ENCODE measurements around the gene KMT5B.

The KMT5B gene

DNA sequence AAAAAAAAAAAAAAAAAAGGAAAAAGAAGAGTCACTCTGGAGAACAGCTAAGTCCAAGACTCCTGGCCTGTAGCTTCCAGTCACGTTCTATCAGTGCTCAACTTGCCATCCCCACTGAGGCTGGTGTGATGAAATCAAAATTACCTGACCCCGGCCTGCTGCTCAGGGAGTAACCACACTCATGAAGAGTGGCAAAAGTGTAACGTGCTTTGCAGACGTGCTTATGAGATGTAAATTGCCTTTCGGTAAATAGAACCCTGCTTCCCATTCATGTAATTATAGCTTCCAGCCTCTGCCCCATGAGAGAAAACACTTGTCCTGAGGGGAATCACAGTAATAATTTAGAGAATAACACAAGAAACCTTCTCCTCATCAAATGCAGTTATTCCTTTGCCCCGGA, 63.7 kb downstream of the KMT5B start:
- H3K4me3 ChIP-seq = no peak overlapping the region
- H3K27ac ChIP-seq = no peak overlapping the region

DNA sequence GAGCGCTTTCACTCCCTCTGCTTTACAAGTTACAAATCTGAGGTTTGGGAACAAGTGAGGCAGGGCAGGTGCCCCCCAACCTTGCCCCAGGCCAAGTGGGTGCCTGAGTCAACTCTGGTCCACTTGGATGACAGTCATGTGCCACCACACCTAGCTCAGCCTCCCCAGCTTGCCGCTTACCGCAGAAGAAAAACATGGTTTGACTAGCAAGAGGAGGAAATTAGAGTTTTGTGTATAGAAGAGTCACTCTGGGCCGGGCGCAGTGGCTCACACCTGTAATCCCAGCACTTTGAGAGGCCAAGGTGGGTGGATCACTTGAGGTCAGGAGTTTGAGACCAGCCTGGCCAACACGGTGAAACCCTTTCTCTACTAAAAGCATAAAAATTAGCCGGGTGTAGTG, 64.2 kb downstream of the KMT5B start:
- Histone ChIP-seq H3K4me3 (no peak overlapping the region), H3K27ac (no peak overlapping the region)

DNA sequence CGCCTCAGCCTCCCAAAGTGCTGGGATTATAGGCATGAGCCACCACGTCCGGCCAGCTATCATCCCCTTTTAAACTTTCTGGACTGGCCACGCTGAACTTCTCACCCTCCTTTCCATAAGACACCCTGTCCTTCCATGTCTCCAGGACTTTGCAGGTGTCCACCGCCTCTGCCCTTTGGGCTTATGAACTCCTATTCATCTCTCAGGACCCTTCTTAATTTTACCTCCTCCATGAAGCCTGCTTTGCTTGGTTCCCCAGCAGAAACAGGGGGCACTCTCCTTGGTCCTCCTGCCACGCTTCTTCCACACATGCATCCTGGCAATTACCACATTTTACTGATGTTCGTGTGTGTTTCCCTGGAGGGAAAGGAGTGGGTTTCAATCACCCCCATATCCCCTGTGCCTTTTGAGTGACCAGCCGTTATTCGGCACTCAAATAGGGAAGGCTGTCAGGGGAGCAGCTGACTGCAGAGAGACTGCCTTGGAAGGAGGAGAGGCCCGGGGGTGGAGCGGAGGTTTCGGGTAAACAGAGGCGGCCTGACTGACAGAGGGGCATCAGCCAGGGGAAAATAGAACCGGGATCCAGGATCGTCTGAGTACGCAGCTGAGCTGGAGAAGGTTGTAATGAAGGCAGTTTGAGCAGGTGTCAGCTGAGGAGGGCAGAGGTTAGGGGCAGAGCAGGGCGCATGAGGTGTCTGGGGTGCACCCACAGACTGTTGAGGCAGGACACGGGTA, 64.9 kb downstream of the KMT5B start:
- no peak overlapping the region for H3K27ac ChIP-seq

DNA sequence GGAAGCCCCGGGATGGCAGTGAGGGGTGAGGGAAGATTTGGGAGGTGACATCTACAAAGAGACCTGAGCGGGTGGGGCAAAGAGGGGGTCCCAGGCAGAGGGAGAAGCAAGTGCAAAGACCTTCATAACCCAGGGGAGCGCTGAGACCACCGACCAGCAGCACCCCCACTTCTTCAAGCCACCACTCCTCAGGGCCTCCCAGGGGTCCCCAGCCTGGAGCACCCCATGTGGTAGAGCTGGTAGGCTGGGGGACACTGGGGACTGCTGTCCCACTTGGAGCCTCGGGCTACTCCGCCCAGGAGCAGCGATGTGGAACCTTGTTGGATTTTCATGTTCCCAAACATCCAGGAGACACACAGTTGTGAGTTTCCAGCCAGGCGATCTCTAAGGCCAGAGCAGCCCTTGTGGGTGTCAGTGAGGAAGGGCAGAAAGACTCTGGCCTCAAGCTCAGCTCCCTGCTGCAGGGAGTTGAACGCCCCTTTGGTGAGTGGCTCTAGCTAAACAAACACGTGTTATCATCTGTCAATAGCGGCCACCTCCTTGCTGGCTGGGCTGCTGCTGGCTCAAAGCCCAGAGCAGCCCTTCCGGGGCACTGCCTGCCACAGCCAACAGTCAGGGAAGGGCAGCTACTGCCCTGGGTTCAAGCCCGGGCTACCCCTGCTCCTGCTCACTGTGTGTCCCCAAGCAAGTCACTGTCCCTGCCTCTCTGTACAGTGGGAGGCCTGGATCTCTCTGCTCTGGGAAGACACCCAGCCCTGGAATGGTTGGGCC, 66.2 kb downstream of the KMT5B start:
- Histone ChIP-seq H3K4me3 (no peak overlapping the region), H3K27ac (peak overlapping the region in 2 of 21 experiments; percentile 19 to 28)

More for the DNA sequence above, 64.9 kb downstream of the KMT5B start:
- H3K4me3 ChIP-seq = no peak overlapping the region

DNA sequence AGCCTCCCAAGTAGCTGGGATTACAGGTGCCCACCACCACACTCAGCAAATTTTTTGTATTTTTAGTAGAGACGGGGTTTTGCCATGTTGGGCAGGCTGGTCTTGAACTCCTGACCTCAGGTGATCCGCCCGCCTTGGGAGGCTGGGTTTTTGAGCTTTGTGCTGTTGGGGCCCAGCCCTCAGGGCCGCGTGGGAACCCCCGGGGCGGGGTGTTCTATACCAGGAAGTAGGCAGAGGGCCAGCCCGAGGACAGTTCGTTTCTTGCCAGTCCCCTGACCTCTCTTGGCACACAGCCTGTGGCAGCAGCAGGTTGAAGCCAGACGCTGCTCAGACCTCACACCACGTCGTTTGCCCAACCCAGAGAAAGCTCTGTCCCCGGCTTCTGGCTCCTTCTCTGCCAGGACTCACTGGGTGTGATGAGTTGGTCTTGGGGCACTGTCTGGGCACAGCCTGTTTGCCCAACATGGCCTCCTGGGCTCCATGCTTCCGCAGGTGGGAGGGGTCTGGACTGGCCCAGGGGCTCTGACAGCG, 67.0 kb downstream of the KMT5B start:
- peak overlapping the region in 1 of 21 experiments; percentile 31 for H3K27ac ChIP-seq
- no peak overlapping the region for H3K4me3 ChIP-seq

DNA sequence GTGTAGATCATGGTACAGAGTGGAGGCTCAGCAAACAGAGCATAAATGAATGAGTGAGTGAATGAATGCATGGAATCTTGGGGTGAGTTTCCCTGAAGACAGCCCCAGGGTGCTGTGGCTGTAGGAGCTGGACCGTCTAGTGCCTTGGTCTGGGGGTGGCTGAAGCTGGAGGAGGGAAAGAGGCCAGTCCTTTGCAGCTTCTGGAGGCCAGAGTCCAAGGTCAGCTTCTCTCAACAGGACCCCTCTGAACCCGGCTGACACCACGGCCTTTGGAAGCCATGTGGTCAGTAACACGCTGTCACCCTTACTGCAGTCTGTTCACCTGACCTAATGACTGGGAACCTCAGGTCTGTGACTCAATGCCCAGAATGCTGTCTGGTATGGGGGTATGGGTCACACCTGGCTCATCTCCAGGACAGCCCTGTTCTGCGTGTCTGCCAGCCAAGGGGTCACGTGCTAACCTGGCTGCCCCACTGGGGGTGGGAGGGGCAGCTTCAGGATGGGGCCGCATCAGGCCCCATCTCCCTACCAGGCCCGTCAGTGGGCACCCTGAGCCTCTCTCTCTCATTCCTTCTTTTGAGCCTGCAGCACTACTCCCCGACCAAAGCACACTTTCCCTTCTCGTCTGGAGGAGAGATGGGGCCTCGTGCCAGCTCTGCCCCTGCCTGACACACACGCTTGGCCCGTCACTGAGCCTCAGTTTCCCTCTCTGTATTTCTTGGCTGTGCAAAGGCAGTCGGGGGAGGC, 67.8 kb downstream of the KMT5B start:
- H3K27ac ChIP-seq = no peak overlapping the region
- H3K4me3 ChIP-seq = no peak overlapping the region

DNA sequence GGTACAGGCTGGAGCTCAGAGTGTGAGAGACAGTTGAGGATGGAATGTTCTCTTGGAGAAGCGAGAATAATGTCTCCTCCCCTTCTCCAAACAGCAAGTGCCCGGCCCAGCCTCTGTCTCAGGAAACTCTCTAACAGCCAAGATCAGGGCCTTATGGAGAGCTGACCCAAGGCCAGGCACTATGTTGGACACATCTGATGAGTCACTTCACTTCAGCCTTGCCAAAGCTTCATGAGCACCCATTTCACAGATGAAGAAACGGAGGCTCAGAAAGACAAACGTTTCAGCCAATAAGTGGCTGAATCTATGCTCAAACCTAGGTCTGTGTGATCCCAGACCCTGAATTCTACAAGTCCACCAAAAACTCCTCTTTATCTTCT, 69.8 kb downstream of the KMT5B start:
- Histone ChIP-seq H3K4me3 (no peak overlapping the region), H3K27ac (no peak overlapping the region)

DNA sequence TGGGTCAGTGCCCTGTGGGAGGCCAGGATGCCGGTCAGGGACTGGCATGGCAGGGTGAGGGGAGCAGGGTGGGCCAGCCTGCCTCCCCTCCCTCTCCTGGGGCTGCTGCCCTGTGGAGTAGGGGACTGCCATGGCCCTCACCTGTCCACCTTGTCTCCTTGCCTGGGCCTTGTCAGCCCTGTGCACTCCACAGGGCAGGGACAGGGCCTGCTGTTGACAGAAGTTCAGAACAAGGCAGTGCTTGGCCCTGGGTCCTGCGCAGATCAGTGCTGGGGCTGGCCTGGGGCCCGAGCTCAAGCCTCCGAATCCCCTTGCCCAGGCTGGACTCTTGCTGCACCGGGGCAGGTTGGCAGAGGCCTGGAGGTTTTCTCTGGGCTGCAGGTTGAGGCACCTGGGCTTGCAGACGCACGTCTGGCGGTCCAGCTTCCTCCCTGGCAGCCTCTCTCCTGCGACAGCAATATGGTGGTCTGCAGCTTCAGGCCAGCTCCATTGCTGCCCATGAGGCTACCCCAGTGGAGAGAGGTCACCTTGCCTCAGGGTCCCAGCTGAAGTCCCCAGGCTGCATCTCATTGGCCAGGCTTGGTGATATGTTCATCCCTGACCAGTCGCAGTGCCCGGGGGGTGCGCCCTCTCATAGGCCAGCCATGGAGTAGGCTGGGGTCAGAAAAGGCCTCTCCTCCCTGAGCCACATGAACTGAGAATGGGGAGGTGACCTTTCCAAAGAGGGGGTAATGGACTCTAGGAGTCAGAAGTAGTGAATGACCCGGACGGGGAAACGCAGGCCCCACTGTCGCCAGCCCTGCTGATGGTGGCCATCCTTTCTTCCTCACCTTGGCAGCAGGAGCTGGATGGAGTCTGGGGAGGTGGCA, 70.4 kb downstream of the KMT5B start:
- H3K4me3 ChIP-seq = no peak overlapping the region
- peak overlapping the region in 9 of 21 experiments; percentile 7 to 56 (median 41) for H3K27ac ChIP-seq

DNA sequence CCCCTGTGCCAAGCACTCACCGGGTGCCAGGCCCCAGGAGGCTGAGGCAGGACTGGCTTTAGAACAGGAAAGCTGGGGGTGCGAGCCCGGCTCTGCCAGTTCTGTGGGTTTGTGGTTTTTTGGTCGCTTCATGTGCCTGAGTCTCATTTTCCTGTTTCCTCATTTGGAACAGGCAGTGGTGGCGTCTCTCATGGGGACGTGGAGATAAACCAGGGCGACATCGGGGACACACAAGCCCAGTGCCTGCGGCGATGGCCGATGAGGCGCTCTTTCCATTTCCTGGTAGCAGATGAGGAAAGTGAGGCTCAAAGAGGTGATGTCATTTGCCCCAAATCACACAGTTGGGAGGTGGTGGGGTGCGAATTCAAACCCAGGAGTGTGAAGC, 71.1 kb downstream of the KMT5B start:
- peak overlapping the region in 9 of 21 experiments; percentile 7 to 56 (median 41) for H3K27ac ChIP-seq
- H3K4me3 ChIP-seq = no peak overlapping the region

DNA sequence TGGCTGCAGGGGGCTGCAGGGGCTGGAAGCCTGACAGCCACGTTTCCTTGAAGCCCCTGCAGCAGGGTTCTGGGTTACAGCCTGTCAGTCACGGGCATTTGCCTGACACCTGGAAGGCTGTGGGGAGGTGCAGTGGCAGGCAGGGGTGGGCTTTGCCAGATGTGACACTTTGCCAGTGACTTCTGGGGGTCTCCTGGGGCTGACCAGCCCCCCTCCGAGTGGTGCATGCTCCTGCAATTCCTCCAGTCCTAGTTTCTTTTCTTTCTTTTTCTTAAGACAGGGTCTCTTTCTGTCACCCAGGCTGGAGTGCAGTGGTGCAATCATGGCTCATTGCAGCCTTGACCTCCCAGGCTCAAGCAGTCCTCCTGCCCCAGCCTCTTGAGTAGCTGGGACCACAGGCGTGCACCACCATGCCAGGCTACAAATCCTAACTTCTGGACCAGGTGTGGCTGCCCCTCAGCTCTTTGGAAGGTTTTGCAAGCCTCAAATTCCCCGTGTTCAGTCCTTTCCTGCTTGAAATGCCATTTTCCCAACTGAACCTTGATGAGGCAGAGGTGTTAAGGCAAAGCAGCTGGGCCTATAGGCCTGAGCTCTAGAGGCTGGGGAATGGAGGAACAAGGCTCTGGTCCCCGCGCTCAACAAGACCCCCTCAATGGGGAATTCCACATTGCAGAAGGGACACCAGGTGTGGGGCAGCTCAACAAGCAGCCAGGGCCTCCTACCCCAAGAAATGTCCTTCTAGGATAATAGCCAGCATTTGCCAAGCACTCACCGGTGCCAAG, 71.7 kb downstream of the KMT5B start:
- peak overlapping the region in 3 of 21 experiments; percentile 33 to 46 (median 45) for H3K27ac ChIP-seq
- H3K4me3 ChIP-seq = no peak overlapping the region

DNA sequence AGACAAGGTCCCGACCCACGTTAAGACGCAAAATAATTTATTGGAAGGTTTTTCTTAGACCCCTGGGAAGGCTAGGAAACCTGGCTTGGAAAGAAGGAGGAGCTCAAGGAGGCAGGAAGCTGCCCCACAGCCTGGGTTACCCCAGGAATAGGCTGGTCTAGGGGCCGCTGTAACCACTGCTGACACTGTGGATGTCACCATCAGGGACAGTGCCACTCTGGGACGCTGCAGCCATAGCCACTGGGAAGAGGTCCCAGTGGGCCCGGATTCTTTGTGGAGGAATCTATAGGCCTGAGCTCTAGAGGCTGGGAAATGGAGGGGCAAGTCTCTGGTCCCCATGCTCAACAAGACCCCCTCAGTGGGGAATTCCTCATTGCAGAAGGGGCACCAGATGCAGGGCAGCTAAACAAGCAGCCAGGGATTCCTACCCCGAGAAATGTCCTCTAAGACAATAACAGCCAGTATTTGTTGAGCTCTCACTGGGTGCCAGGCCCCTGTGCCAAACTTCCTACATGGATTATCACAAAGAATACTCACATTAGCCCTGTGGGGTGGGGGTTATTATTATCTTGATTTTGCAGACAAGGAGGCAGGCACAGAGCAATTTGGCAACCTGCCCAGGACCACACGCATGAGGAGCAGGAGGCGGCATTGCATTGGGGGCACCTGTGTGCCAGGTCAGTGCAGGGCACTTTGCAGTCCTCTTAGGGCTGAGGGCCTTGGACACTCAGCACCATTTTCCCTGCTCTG, 72.4 kb downstream of the KMT5B start:
- Histone ChIP-seq H3K27ac (peak overlapping the region in 2 of 21 experiments; percentile 4 to 33), H3K4me3 (no peak overlapping the region)

DNA sequence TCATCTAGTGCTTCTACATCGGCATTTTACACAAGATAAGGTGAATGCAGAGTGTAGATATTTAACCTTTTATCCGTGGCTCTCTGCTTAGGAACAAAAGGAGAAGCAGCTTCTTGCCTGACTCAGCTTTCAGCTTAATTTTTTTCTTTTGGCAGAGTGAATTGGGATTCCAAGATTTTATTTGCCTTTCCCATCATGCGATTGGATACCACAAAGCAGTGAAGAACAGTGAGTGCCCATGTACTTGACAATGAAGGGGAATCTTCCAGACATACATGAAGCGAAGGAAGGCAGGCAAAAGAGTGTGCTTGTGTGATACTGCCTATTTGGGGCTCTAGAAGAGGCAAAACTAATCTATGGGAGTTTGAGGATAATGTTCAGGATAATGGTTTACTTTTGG, 74.9 kb downstream of the KMT5B start:
- H3K27ac ChIP-seq = peak overlapping the region in 1 of 21 experiments; percentile 65
- H3K4me3 ChIP-seq = no peak overlapping the region

DNA sequence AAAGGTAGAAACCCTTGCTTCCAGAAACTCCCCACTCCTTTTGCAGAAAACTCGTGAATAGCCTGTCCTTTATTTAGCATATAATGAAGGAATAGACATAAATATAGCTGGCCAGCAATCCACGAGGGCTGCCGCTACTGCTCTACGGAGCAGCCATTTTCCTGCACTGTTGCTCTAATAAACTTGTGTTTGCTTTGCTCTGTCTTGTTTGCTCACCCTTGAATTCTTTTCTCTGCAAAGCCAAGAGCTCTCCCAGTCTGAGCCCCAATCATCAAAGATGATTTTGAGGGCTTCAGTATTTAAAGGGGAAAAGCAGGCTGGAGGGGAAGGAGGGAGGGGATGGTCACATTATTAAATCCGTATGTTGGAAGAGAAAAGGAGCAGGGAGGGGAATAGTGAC, 75.3 kb downstream of the KMT5B start:
- peak overlapping the region in 1 of 21 experiments; percentile 65 for H3K27ac ChIP-seq
- H3K4me3 ChIP-seq = no peak overlapping the region

DNA sequence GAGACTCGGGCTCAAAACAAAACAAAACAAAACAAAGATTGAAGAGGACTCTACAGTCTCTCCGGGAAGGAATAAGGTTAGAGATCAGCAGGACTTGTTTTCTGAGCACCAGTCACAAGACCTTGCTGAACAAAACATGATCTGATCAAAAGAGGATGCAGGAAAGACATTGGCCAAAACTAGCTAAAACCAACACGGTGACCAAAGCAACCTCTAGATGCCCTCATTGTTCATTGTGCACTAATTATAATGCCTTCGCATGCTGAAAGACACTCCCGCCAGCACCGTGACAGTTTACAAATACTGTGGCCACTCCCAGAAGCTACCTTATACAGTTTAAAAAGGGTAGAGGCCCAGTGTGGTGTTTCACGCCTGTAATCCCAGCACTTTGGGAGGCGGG, 76.2 kb downstream of the KMT5B start:
- H3K27ac ChIP-seq = no peak overlapping the region
- H3K4me3 ChIP-seq = no peak overlapping the region

DNA sequence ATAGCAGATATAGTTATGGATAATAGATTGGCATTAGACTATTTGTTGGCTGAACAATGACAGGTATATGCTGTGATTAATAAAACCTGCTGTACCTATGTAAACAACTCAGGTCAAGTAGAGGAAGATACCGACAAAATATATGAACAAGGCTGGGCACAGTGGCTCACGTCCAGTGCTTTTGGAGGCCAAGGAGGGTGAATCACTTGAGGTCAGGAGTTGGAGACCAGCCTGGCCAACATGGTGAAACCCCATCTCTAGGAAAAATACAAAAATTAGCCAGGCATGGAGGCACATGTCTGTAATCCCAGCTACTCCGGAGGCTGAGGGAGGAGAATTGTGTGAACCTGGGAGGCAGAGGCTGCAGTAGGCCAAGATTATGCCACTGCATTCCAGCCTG, 77.9 kb downstream of the KMT5B start:
- Histone ChIP-seq H3K4me3 (no peak overlapping the region), H3K27ac (no peak overlapping the region)

DNA sequence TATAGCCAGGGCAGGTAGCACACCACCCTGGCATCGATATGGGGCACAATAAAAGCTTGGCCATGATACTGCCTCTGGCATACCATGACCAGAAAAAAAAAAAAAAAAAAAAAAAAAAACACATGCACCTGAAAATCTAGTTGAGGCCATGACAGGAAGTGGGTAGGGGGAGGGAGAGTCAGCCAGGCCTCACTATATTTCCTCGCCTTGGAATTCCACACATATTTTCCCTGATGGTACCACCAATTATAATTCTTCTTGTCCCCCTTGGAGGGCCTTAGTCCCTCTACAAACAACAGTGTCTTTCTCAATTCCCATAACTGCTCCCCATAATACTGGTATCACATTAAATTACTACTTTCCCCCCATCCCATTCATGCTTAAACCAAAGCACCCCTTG, 79.3 kb downstream of the KMT5B start:
- no peak overlapping the region for H3K27ac ChIP-seq
- H3K4me3 ChIP-seq = no peak overlapping the region

DNA sequence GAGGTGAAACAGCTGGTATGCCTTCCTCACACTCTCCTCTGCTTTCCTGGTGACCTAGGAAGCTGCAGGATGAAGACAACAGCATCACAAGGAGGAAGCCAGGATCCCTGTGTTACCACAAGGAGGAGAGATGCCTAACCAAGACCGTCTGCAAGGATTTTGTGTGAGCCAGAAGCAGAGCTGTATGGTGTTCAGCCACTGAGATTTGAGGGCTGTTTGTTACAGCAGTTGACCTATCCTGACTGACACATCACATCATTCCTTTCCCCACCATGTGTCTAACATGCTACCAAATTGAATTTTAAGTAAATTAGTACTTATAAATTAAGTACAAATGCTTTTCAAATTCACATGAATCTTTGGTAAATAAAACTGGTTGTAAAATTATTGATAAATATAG, 83.0 kb downstream of the KMT5B start:
- Histone ChIP-seq H3K27ac (no peak overlapping the region), H3K4me3 (no peak overlapping the region)

All from skin epidermis (tissue), 12 donors.